Measurements from ENCODE around the gene SLC10A1. TPM values are rescaled to one million over a fixed set of nuclear protein-coding genes. Genes with fewer than 3 reads are reported as not detected.

The SLC10A1 gene
- total and polyA plus RNA-seq, 2 donors from 2014 or later = not detected

- H3K36me3 ChIP-seq (ENCODE audit: control insufficient read depth in 2 of 3, insufficient read depth in 3 of 3, low read length in 3 of 3) = no peaks in the 10 kb centered on the region
- H3K4me3 ChIP-seq (ENCODE audit: low read length in 3 of 3) = no peak overlapping the region
- H3K27ac ChIP-seq (ENCODE audit: low read depth in 2 of 2, low read length in 2 of 2) = no peak overlapping the region
- no peaks in the 10 kb centered on the region for H3K4me1 ChIP-seq (ENCODE audit: control insufficient read depth in 2 of 3, insufficient read depth in 2 of 3, low read depth in 1 of 3, low read length in 3 of 3)
- TF ChIP-seq CTCF (IDR thresholded peaks at IDR 0.05; ENCODE audit: borderline replicate concordance, extremely low read depth, insufficient read depth) = no peak
- H3K9ac ChIP-seq (ENCODE audit: low read length in 3 of 3) = no peak overlapping the region
- no peak for FAIRE-seq
- no peaks in the 10 kb centered on the region for H3K9me3 ChIP-seq (ENCODE audit: control insufficient read depth in 2 of 3, insufficient read depth in 1 of 3, low read length in 3 of 3)
- no peak for DNase-seq
- no peaks in the 10 kb centered on the region for H3K27me3 ChIP-seq (ENCODE audit: control insufficient read depth, insufficient read depth, low read length)
- intact Hi-C loops (cut with DNase I) = no loop called here
Measured at GRCh38 chr14:69804902-69805301, 7.9 kb upstream of the SLC10A1 start.

GRCh38 chr14:69803753-69804152, 6.7 kb upstream of the SLC10A1 start:
- DNase-seq = no peak
- Histone ChIP-seq H3K4me1 (ENCODE audit: control insufficient read depth in 2 of 3, insufficient read depth in 2 of 3, low read depth in 1 of 3, low read length in 3 of 3) (no peaks in the 10 kb centered on the region), H3K4me3 (ENCODE audit: low read length in 3 of 3) (no peak overlapping the region), H3K27me3 (ENCODE audit: control insufficient read depth, insufficient read depth, low read length) (no peaks in the 10 kb centered on the region), H3K9me3 (ENCODE audit: control insufficient read depth in 2 of 3, insufficient read depth in 1 of 3, low read length in 3 of 3) (no peaks in the 10 kb centered on the region), H3K36me3 (ENCODE audit: control insufficient read depth in 2 of 3, insufficient read depth in 3 of 3, low read length in 3 of 3) (no peaks in the 10 kb centered on the region), H3K9ac (ENCODE audit: low read length in 3 of 3) (no peak overlapping the region), H3K27ac (ENCODE audit: low read depth in 2 of 2, low read length in 2 of 2) (no peak overlapping the region)
- TF ChIP-seq CTCF (IDR thresholded peaks at IDR 0.05; ENCODE audit: borderline replicate concordance, extremely low read depth, insufficient read depth) = no peak
- intact Hi-C loops (cut with DNase I) = no loop called here
- no peak for FAIRE-seq

GRCh38 chr14:69798339-69798735, 1.3 kb upstream of the SLC10A1 start:
- Histone ChIP-seq H3K27ac (ENCODE audit: low read depth in 2 of 2, low read length in 2 of 2) (no peak overlapping the region), H3K9ac (ENCODE audit: low read length in 3 of 3) (no peak overlapping the region), H3K9me3 (ENCODE audit: control insufficient read depth in 2 of 3, insufficient read depth in 1 of 3, low read length in 3 of 3) (no peaks in the 10 kb centered on the region), H3K4me3 (ENCODE audit: low read length in 3 of 3) (no peak overlapping the region), H3K4me1 (ENCODE audit: control insufficient read depth in 2 of 3, insufficient read depth in 2 of 3, low read depth in 1 of 3, low read length in 3 of 3) (no peaks in the 10 kb centered on the region), H3K27me3 (ENCODE audit: control insufficient read depth, insufficient read depth, low read length) (no peaks in the 10 kb centered on the region), H3K36me3 (ENCODE audit: control insufficient read depth in 2 of 3, insufficient read depth in 3 of 3, low read length in 3 of 3) (no peaks in the 10 kb centered on the region)
- intact Hi-C loops (cut with DNase I) = no loop called here
- no peak for DNase-seq
- no peak for TF ChIP-seq CTCF (IDR thresholded peaks at IDR 0.05; ENCODE audit: borderline replicate concordance, extremely low read depth, insufficient read depth)
- FAIRE-seq = no peak

Measured in kidney (tissue), 14 donors.